Testis (tissue), 3 donors: ENCODE data around the gene CASK. TPM values are rescaled to one million over a fixed set of nuclear protein-coding genes. Genes with fewer than 3 reads are reported as not detected.

Experiments
- DNase-seq: peaks from one replicate; pipeline ENCODE4 v3.0.0-alpha.2; 2019
- H3K27ac ChIP-seq, 2 donors: fragments of 200-600 bp; sonication (generic); one replicate each; pipeline ENCODE4 v1.5.1; 2019
- H3K27me3 ChIP-seq: fragments of 200-600 bp; sonication (generic); one replicate; pipeline ENCODE4 v1.5.1; 2019
- H3K36me3 ChIP-seq: fragments of 200-600 bp; sonication (generic); one replicate; pipeline ENCODE4 v1.5.1; 2017; ENCODE audit warnings: low read depth; ENCODE audit errors: missing control alignments
- H3K4me1 ChIP-seq: fragments of 200-600 bp; sonication (generic); one replicate; pipeline ENCODE4 v1.5.1; 2019
- H3K4me3 ChIP-seq, 2 donors: fragments of 200-600 bp; sonication (generic); one replicate each; pipeline ENCODE4 v1.5.1; 2017 to 2019
- H3K9me3 ChIP-seq: fragments of 200-600 bp; sonication (generic); one replicate; pipeline ENCODE4 v1.5.1; 2017
- POLR2A ChIP-seq: fragments of 450-650 bp; IDR thresholded peaks from one replicate; pipeline ENCODE4 v1.6.1; 2017; ENCODE audit warnings: antibody characterized with exemption, mild to moderate bottlenecking, moderate library complexity
- WGBS, 2 donors: methylation state at CpG; one replicate each; pipeline ENCODE4 v1.1.5; 2018; 5-methylcytosine and 5-hydroxymethylcytosine counted together
- intact Hi-C: fragments of 100-400 bp; cut with DNase I; formaldehyde crosslinking; loops from one replicate; pipeline ENCODE4 v1.15.1; 2023; ENCODE audit warnings: low total_unique reads
- polyA plus RNA-seq: library from polyadenylated mRNA; stranded (reverse); fragments of 350-450 nt; fragmentation: Illumina TruSeq; extraction: RNeasy Lipid Tissue Mini Kit (QIAGEN cat#74804); gene quantifications from one replicate; pipeline ENCODE4 v1.2.3, GENCODE V29; 2014; ENCODE audit warnings: low read depth, low replicate concordance; ENCODE audit not compliant: insufficient read depth
- total RNA-seq, 2 donors: library from RNA; depleted of rRNA; stranded (reverse); fragments of >200 nt; gene quantifications; one replicate each; pipeline ENCODE4 v1.2.3, GENCODE V29; 2016
- TF ChIP-seq, protein P1 (sequence below), 3 experiments: fragments of 450-650 bp in 2 of 3; fragments of 200-600 bp in 1 of 3; sonication (generic) in 1 of 3; IDR thresholded peaks; one replicate each; pipeline ENCODE4 v1.5.1; 2016 to 2019; ENCODE audit warnings: antibody characterized with exemption in 3 of 3, mild to moderate bottlenecking in 2 of 3, moderate library complexity in 1 of 3

The CASK gene
- total and polyA plus RNA-seq, 3 donors from 2014 or later = 8.5 to 20.9 (median 14.5) TPM

DNA sequence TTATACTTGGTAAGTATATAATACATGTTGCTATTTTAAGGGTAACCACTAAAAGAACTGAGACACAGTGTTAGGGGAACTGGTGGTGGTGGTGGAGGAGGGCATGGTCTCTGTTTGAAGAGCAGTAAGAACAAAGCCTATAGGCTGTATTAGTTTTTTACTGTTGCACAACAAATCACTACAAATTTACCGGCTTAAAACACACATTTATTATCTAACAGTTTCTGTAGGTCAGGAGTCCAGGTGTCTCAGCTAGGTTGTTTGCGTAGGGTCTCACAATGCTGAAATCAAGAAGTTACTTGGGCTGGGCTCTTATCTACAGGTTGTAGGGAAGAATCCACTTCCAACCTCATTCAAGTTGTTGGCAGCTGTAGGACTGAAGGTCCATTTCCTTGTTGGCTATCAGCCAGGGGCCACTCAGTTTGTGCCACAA lies 52.6 kb downstream of the CASK start:
- H3K27me3 ChIP-seq = no peaks in the 10 kb centered on the region
- 90 to 100% methylated on average over 1 to 2 of the region's 2 CpGs for WGBS, 2 donors
- no peak overlapping the region for H3K4me3 ChIP-seq
- H3K9me3 ChIP-seq = no peaks in the 10 kb centered on the region
- intact Hi-C loops = no loop called here
- H3K36me3 ChIP-seq = no peaks in the 10 kb centered on the region
- no peak for DNase-seq
- no peak for TF ChIP-seq POLR2A
- TF ChIP-seq, protein P1, sequence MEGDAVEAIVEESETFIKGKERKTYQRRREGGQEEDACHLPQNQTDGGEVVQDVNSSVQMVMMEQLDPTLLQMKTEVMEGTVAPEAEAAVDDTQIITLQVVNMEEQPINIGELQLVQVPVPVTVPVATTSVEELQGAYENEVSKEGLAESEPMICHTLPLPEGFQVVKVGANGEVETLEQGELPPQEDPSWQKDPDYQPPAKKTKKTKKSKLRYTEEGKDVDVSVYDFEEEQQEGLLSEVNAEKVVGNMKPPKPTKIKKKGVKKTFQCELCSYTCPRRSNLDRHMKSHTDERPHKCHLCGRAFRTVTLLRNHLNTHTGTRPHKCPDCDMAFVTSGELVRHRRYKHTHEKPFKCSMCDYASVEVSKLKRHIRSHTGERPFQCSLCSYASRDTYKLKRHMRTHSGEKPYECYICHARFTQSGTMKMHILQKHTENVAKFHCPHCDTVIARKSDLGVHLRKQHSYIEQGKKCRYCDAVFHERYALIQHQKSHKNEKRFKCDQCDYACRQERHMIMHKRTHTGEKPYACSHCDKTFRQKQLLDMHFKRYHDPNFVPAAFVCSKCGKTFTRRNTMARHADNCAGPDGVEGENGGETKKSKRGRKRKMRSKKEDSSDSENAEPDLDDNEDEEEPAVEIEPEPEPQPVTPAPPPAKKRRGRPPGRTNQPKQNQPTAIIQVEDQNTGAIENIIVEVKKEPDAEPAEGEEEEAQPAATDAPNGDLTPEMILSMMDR (IDR thresholded peaks at IDR 0.05) = no peak
- no peak overlapping the region for H3K27ac ChIP-seq
- H3K4me1 ChIP-seq = no peaks in the 10 kb centered on the region

GRCh38 chrX:41868392-41868977 lies 54.9 kb downstream of the CASK start:
- Histone ChIP-seq H3K27ac (no peak overlapping the region), H3K27me3 (no peaks in the 10 kb centered on the region), H3K4me3 (no peak overlapping the region), H3K36me3 (no peaks in the 10 kb centered on the region), H3K4me1 (no peaks in the 10 kb centered on the region), H3K9me3 (no peaks in the 10 kb centered on the region)
- DNase-seq = no peak
- WGBS, 2 donors = 77 to 79% methylated on average over 3 of the region's 3 CpGs
- intact Hi-C loops = no loop called here
- TF ChIP-seq POLR2A = no peak
- TF ChIP-seq, protein P1 (IDR thresholded peaks at IDR 0.05) = no peak

GRCh38 chrX:41863343-41864203 lies 59.8 kb downstream of the CASK start:
- Histone ChIP-seq H3K4me1 (no peaks in the 10 kb centered on the region), H3K9me3 (no peaks in the 10 kb centered on the region), H3K27ac (no peak overlapping the region), H3K4me3 (no peak overlapping the region), H3K36me3 (no peaks in the 10 kb centered on the region), H3K27me3 (no peaks in the 10 kb centered on the region)
- no peak for DNase-seq
- TF ChIP-seq, protein P1 (IDR thresholded peaks at IDR 0.05) = no peak
- no peak for TF ChIP-seq POLR2A
- intact Hi-C loops = no loop called here
- WGBS, 2 donors = 94 to 95% methylated on average over 2 of the region's 2 CpGs

GRCh38 chrX:41862562-41863184 lies 60.7 kb downstream of the CASK start:
- no peak overlapping the region for H3K27ac ChIP-seq
- no peak overlapping the region for H3K4me3 ChIP-seq
- no peaks in the 10 kb centered on the region for H3K9me3 ChIP-seq
- H3K36me3 ChIP-seq = no peaks in the 10 kb centered on the region
- H3K27me3 ChIP-seq = no peaks in the 10 kb centered on the region
- intact Hi-C loops = no loop called here
- H3K4me1 ChIP-seq = no peaks in the 10 kb centered on the region
- WGBS, 2 donors = 62 to 74% methylated on average over 4 of the region's 4 CpGs
- no peak for DNase-seq
- no peak for TF ChIP-seq POLR2A

DNA sequence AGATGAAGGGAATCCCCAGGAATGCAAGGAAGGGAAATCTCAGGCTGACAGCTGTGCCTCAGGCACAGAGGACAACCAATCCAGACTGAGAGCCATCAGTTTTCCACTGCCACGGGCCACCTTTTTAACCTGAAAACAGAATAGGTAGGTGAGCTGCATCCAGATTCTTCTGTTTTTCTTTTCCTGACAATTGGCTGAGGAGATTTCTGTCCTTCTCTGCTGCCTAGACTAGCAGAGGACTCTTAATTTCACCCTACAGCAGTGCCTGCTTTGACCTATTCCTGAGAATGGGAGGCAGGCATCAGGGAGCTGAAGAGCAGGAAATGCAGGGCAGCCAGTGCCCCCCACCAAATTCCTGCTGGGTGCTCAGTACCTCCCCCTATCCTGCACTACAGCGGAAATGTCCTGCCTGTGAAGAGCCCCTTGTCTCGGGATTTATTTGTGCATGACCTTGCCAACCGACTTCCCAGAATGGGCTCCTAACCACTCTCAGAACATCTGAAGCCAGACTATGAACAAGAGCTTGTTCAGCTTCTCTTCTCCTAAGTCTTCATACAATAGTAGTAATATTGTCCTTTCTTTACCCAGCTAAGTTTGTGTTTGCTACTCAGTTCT lies 65.1 kb downstream of the CASK start:
- no peak overlapping the region for H3K27ac ChIP-seq
- TF ChIP-seq POLR2A = no peak
- TF ChIP-seq, protein P1 (IDR thresholded peaks at IDR 0.05) = no peak
- H3K27me3 ChIP-seq = no peaks in the 10 kb centered on the region
- 83 to 84% methylated on average over 3 to 4 of the region's 4 CpGs for WGBS, 2 donors
- intact Hi-C loops = no loop called here
- no peak overlapping the region for H3K4me3 ChIP-seq
- no peaks in the 10 kb centered on the region for H3K9me3 ChIP-seq
- H3K36me3 ChIP-seq = no peaks in the 10 kb centered on the region
- H3K4me1 ChIP-seq = no peaks in the 10 kb centered on the region
- DNase-seq = no peak
